Measurements from ENCODE around the gene TMC7. TPM values are rescaled to one million over a fixed set of nuclear protein-coding genes. Genes with fewer than 3 reads are reported as not detected.
A peak's percentile ranks its signal among the peaks of the same experiment; 100 is the strongest.

Gene TMC7
- total RNA-seq, 1 donor from 2014 or later = 0.23 TPM

DNA sequence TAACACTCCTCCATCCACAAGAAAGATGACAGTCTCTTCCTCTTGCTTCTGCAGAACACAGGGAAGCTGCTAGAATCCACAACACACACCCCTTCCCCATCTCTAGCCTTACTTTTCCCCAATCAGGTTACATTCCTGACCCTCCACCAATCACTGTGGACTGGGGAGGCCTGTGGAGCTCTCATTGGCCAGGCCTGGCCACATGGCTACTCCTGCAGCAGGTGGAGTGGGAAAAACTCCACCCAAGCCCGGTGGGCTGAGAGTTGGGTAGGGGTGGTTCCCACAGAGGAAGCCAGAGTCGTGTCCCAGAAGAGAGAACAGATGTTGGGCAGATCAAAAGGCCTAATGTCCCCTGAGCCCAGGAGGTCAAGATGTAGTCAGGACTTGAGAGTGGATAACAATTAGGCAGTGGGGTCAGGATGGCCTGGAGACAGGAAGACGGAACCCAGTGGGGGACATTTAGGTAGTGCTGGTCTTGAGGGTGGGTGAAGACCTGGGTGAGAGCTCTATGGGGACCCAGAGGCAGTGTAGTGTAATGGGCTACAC is 105.7 kb downstream of the TMC7 start:
- no peak overlapping the region for H3K4me3 ChIP-seq (ENCODE audit: low read depth, low read length)
- no peak for DNase-seq (ENCODE audit: low read depth)
- TF ChIP-seq, protein P1, sequence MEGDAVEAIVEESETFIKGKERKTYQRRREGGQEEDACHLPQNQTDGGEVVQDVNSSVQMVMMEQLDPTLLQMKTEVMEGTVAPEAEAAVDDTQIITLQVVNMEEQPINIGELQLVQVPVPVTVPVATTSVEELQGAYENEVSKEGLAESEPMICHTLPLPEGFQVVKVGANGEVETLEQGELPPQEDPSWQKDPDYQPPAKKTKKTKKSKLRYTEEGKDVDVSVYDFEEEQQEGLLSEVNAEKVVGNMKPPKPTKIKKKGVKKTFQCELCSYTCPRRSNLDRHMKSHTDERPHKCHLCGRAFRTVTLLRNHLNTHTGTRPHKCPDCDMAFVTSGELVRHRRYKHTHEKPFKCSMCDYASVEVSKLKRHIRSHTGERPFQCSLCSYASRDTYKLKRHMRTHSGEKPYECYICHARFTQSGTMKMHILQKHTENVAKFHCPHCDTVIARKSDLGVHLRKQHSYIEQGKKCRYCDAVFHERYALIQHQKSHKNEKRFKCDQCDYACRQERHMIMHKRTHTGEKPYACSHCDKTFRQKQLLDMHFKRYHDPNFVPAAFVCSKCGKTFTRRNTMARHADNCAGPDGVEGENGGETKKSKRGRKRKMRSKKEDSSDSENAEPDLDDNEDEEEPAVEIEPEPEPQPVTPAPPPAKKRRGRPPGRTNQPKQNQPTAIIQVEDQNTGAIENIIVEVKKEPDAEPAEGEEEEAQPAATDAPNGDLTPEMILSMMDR (conservative IDR thresholded peaks at IDR 0.05; ENCODE audit: low read depth, low read length) = no peak

DNA sequence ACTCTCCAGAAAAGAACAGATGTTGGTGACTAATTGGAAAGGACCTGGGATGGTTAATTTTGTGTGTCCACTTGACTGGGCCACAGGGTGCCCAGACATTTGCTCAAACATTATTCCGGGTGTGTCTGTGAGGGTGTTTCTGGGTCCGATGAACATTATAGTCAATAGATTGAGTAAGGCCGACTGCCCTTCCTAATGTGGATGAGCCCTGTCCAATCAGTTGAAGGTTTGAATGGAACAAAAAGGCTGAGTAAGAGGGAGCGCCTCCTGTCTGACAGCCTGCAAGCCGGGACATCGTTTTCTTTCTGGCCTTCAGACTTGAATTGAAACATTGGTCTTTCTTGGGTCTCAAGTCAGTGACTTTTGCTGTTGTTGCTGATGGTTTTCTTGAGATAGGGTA is 107.2 kb downstream of the TMC7 start:
- H3K4me3 ChIP-seq (ENCODE audit: low read depth, low read length) = no peak overlapping the region
- TF ChIP-seq, protein P1 (conservative IDR thresholded peaks at IDR 0.05; ENCODE audit: low read depth, low read length) = no peak

DNA sequence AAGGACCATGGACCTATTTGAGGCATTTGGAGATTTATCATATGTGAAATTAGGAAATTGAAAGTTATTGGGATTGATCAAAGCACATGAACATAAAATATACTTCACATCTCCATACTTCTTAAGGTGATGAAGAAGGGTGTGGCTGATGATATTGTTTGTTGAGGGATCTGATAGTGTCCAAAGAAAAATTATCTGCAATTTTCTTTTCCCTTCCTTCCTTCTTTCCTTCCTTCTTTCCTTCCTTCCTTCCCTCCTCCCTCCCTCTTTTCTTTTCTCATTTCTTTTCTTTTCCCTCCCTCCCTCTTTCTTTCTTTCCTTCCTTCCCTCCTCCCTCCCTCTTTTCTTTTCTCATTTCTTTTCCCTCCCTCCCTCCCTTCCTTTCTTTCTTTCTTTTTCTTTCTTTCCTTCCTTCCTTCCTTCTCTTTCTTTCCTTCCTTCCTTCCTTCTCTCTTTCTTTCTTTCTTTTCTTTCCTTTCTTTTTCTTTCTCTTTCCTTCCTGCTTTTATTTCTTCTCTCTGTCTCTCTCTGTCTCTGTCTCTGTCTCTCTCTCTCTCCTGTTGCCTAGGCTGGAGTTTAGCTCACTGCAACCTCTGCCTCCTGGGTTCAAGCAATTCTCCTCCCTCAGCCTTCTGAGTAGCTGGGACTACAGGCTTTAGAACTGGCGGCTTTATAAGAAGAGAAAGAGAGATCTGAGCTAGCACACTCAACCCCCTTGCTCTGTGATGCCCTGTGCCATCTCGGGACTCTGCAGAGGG is 109.1 kb downstream of the TMC7 start:
- TF ChIP-seq, protein P1 (conservative IDR thresholded peaks at IDR 0.05; ENCODE audit: low read depth, low read length) = no peak
- no peak overlapping the region for H3K4me3 ChIP-seq (ENCODE audit: low read depth, low read length)
- DNase-seq (ENCODE audit: low read depth) = no peak

More for the DNA sequence above, 107.2 kb downstream of the TMC7 start:
- no peak for DNase-seq (ENCODE audit: low read depth)

DNA sequence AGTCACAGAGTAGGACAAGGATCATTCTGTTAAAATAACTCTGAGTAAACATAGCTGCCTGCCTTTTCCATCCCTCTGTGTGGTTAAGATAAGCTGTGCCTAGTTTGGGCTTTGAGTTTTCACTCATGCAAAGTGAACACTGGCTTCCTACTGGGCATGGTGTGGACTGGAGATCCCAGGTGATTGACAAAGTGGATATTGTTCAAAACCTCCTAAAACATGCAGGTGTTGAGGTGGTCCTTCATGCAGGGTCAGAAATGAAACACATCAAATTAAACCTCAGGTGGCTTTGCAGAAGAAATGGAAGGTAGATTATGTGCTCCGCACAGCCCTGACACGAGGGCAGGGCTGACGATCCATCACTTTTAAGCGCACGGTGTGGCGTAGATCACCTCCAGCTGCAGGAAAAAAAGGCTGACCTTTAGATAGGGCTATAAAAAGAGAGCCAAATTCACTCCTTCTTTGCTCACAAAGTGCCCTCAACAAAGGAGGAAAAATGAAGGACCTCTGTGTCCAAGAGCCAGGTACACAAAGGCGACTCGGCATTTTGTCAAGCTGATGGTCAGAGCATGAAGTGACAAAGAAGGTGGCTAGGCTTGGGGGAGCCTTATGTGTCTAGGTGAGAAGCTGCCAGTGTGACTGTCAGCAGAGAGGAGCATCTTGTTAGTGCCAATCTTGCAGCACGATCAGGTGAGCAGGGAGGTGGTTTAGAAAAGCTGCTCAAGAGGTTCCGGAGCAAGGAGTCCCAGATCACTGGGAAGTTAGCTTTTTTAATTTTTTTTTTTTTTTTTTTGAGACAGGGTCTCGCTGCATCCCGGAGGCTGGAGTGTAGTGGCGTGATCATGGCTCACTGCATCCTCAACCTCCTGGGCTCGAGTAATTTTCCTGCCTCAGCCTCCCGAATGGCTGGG is 110.2 kb downstream of the TMC7 start:
- no peak for DNase-seq (ENCODE audit: low read depth)
- TF ChIP-seq, protein P1 (conservative IDR thresholded peaks at IDR 0.05; ENCODE audit: low read depth, low read length) = no peak
- H3K4me3 ChIP-seq (ENCODE audit: low read depth, low read length) = no peak overlapping the region

DNA sequence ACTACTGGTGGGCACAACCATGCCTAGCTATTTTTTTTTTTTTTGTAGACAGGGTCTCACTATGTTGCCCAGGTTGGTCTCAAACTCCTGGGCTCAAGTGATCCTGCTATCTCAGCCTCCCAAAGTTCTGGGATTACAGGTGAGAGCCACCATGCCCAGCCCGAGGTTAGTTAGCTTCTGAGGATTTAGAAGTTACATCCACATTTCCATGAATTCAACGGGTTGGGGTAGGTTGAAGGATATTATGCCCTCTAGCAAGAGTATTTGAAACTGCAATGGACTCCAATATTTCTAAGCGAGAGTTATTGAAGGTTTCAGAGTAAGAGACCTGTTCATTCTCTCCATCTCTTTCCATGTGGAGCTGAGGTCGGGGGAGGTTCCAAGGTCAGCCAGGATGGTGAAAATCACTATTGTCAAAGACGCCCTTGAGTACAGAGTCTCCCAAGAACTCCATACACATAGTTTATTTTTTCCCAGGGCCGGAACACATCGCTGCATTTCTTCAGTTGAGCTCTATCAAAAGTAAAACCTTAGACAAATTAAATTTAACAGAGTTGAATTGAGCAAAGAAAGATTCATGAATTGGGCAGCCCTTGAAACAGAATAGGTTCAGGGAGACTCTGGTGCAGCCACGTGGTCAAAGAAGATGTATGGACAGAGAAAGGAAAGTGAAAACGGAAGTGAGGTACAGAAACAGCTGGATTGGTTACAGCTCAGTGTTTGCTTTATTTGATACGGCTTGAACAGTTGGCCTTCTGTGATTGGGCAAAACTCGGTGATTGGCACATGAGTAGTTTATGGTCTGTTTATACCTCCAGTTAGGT is 111.0 kb downstream of the TMC7 start:
- TF ChIP-seq, protein P1 (conservative IDR thresholded peaks at IDR 0.05; ENCODE audit: low read depth, low read length) = peak; percentile 18
- no peak overlapping the region for H3K4me3 ChIP-seq (ENCODE audit: low read depth, low read length)

DNA sequence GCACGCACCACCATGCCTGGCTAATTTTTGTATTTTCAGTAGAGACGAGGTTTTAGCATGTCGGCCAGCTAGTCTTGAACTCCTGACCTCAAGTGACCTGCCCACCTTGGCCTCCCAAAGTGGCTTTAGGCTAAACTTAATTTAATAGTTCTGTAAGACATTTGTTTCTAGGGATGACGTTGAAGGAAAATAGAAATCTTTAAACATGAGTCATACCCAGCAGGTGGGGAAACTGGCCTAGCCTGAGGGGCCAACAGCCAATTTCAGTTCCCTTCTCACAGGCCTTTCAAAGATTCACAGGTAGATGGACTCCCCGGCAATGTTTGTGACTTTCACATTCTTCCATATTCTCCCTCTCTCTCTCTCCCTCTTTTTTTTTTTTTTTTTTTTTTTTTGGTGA is 111.9 kb downstream of the TMC7 start:
- TF ChIP-seq, protein P1 (conservative IDR thresholded peaks at IDR 0.05; ENCODE audit: low read depth, low read length) = no peak
- H3K4me3 ChIP-seq (ENCODE audit: low read depth, low read length) = no peak overlapping the region
- DNase-seq (ENCODE audit: low read depth) = no peak

More for the DNA sequence above, 111.0 kb downstream of the TMC7 start:
- DNase-seq (ENCODE audit: low read depth) = no peak
